BLaER1 (cell line): ENCODE measurements around the gene ZNF507.
"Not testable (repeated sequence)": the region's sequence is repeated elsewhere in the genome, so short reads cannot be mapped to it uniquely, and the experiment has no call there.

Source experiments
- H3K27ac ChIP-seq: shearing (Covaris generic); formaldehyde crosslinking; 2 replicates; pipeline ENCODE4 v1.8.1; 2022
- H3K27me3 ChIP-seq: shearing (Covaris generic); formaldehyde crosslinking; 2 replicates; pipeline ENCODE4 v1.8.1; 2022
- H3K36me3 ChIP-seq: shearing (Covaris generic); formaldehyde crosslinking; 2 replicates; pipeline ENCODE4 v1.8.1; 2022
- H3K4me1 ChIP-seq: shearing (Covaris generic); formaldehyde crosslinking; 2 replicates; pipeline ENCODE4 v1.8.1; 2022
- H3K4me2 ChIP-seq: shearing (Covaris generic); formaldehyde crosslinking; 2 replicates; pipeline ENCODE4 v1.8.1; 2022
- H3K4me3 ChIP-seq: shearing (Covaris generic); formaldehyde crosslinking; 2 replicates; pipeline ENCODE4 v1.8.1; 2022
- H3K9ac ChIP-seq: shearing (Covaris generic); formaldehyde crosslinking; 2 replicates; pipeline ENCODE4 v1.8.1; 2022
- H3K9me3 ChIP-seq: shearing (Covaris generic); formaldehyde crosslinking; 2 replicates; pipeline ENCODE4 v1.8.1; 2022
- H4K20me1 ChIP-seq: shearing (Covaris generic); formaldehyde crosslinking; 2 replicates; pipeline ENCODE4 v1.8.1; 2022
- Cebpa-rat ChIP-seq: shearing (Covaris generic); IDR thresholded peaks from 2 replicates; pipeline ENCODE4 v1.8.1; 2022

The ZNF507 gene

DNA sequence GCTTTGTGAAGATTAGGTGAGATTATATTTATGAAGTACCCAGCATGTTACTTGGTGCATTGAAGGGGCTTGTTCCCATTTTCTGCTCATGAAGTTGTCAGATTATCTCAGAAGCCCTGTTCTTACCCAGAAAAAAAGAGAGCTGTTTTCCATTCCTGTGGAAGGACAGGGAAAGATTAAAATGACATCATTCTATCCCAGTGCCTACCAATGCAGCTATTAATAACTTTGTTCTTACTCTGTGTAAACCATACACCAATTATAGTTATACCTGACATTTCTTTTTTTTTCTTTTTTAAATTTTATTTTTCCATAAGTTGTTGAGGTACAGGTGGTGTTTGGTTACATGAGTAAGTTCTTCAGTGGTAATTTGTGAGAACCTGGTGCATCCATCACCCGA is 18.6 kb downstream of the ZNF507 start:
- no peak overlapping the region for H3K4me3 ChIP-seq
- no peak overlapping the region for H3K4me2 ChIP-seq
- no peaks in the 10 kb centered on the region for H3K9me3 ChIP-seq
- H3K27me3 ChIP-seq, result no peaks in the 10 kb centered on the region
- peaks cover 78% of the 10 kb centered on the region for H4K20me1 ChIP-seq
- TF ChIP-seq Cebpa-rat, result no peak
- no peaks in the 10 kb centered on the region for H3K4me1 ChIP-seq
- H3K36me3 ChIP-seq, result peaks cover 96% of the 10 kb centered on the region
- H3K27ac ChIP-seq, result no peak overlapping the region
- H3K9ac ChIP-seq, result no peak overlapping the region

DNA sequence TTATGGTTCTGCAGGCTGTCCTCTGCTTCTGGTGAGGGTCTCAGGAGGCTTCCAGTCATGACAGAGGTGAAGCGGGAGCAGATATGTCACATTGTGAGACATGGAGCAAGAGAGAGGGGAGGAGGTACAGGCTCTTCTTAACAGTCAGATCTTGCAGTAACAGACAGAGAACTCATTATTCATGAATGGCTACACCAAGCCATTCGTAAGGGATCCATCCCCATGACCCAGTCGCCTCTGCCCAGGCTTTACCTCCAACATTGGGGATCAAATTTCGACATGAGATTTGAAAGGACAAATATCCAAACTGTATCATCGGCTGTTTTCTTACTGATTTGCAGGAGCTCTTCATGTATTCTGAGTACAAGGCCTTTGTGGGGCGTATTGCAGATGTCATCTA is 21.7 kb downstream of the ZNF507 start:
- H3K9me3 ChIP-seq, result no peaks in the 10 kb centered on the region
- peaks cover 96% of the 10 kb centered on the region for H3K36me3 ChIP-seq
- no peak overlapping the region for H3K4me3 ChIP-seq
- H3K4me1 ChIP-seq, result no peaks in the 10 kb centered on the region
- no peak overlapping the region for H3K9ac ChIP-seq
- no peak overlapping the region for H3K27ac ChIP-seq
- TF ChIP-seq Cebpa-rat, result no peak
- H3K27me3 ChIP-seq, result no peaks in the 10 kb centered on the region
- peaks cover 93% of the 10 kb centered on the region for H4K20me1 ChIP-seq
- no peak overlapping the region for H3K4me2 ChIP-seq

DNA sequence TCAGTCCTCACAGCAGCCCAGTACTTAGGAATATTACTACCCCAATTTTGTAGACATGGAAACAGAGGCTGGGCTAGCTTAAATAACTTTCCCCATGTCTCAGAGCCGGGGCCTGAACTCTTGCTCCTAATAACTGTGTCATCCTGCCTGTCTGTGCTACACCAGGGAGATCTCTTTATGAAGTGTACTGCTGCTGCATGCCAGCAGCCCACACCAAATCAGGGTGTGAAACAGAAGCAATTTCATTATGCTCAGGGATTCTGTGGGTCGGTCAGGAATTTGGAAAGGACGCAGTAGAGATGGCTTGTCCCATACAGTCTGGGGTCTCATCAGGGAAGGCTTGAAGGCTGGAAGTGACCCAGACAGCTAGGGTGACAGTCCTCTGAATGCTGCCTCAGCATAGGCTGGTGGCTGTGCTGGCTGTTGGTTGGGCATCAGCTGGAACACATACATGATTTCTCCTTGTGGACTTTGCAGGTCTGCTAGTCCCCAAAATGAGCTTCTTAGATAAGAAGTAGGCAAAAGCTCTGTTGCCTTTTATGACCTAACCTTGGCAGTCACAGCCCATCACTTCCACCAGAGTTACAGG is 22.6 kb downstream of the ZNF507 start:
- Histone ChIP-seq H3K27me3 (no peaks in the 10 kb centered on the region), H3K4me2 (no peak overlapping the region), H3K27ac (no peak overlapping the region), H3K4me1 (no peaks in the 10 kb centered on the region), H3K4me3 (no peak overlapping the region), H3K9ac (no peak overlapping the region), H3K9me3 (no peaks in the 10 kb centered on the region), H3K36me3 (peaks cover 96% of the 10 kb centered on the region), H4K20me1 (peaks cover 90% of the 10 kb centered on the region)
- TF ChIP-seq Cebpa-rat, result no peak

DNA sequence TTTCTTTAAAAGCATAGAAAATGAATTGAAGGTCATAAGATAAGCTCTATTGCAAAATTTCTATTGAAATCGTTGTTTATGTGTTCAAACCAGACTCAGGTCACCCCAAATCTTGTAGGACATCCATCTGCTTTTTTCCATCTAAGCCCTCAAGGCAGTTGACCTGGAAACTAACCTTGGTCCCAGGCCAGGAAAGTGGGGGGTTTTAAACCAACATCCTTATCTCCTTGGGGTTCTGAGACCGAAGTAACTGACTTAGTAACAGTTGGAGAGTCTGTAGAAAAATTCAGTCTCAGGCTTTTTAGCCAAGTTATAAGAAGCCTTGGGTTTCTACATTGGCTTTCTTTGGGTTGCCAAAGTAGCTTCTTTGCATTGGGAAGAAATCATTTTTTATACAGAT is 23.4 kb downstream of the ZNF507 start:
- H3K27me3 ChIP-seq, result no peaks in the 10 kb centered on the region
- no peak overlapping the region for H3K27ac ChIP-seq
- H3K9me3 ChIP-seq, result no peaks in the 10 kb centered on the region
- H3K4me3 ChIP-seq, result no peak overlapping the region
- no peak overlapping the region for H3K9ac ChIP-seq
- H4K20me1 ChIP-seq, result peaks cover 87% of the 10 kb centered on the region
- H3K4me2 ChIP-seq, result no peak overlapping the region
- no peak for TF ChIP-seq Cebpa-rat
- peaks cover 96% of the 10 kb centered on the region for H3K36me3 ChIP-seq
- no peaks in the 10 kb centered on the region for H3K4me1 ChIP-seq

DNA sequence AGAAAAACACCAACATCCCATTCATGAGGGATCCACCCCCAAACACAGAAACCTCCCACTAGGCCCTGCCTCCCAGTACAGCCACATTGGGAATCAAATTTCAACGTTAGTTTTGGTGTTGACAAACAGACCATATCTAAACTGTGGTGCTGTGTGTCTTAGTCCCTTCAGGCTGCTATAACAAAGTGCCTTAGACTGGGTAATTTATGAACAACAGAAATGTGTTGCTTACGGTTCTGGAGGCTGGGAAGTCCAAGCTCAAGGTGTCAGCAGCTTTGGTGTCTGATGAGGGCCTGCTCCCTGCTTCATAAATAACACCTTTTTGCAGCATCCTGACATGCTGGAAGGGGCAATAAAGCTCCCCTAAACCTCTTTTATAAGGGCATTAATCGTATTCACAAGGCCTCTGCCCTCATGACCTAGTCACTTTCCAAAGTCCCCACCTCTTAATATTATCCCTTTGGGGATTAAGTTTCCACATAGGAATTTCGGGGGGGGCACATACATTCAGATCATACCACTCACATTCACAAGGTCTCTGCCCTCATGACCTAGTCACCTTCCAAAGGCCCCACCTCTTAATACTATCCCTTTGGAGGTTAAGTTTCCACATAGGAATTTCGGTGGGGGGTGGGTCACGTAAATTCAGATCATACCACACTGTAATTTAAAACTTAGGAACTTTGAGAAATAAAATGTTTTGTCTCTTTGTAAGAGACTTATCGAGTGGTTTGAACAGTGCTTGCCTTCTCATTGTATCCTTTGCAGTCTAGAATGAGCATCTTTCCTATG is 27.5 kb downstream of the ZNF507 start:
- Histone ChIP-seq H3K9me3 (no peaks in the 10 kb centered on the region; the same call in 1 of the 2 replicates), H3K4me1 (no peaks in the 10 kb centered on the region), H4K20me1 (peaks cover 50% of the 10 kb centered on the region), H3K9ac (no peak overlapping the region), H3K36me3 (peaks cover 92% of the 10 kb centered on the region), H3K4me2 (no peak overlapping the region), H3K27me3 (no peaks in the 10 kb centered on the region), H3K27ac (no peak overlapping the region), H3K4me3 (no peak overlapping the region)
- no peak for TF ChIP-seq Cebpa-rat

DNA sequence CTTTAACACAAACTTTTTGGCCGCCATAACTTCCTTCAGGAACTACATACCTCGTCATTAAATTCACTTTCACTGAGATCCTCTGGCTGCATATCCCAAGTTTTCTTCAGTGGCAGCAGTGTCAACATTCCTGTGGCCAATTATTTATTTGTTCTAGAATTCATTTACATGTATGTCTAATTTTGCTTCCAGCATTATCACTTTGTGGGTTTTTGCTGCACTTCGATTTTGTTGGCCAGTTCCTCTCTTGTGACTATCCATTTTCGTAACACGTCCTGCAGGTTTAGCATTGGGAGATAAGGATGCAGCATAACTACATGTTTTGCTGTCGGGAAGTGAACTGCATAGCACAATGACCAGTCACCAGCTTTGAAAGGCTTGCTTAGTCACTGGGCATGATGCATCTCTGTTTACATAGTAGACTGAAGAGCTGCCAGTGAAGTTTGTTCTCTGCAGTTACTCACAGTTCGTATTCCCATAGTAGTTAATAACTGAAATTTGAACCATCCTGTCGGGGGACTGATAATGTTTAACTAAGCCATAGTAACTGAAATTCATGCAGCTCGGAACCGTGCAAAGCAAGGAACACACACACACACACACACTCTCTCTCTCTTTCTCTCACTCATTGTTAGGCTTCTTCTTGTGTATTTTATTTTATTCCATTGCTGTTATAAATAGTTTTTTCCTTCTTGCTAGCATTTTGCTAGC is 28.3 kb downstream of the ZNF507 start:
- Histone ChIP-seq H3K27me3 (no peaks in the 10 kb centered on the region), H3K4me1 (no peaks in the 10 kb centered on the region), H3K4me2 (no peak overlapping the region), H3K36me3 (peaks cover 91% of the 10 kb centered on the region), H3K9ac (no peak overlapping the region), H3K4me3 (no peak overlapping the region), H3K27ac (no peak overlapping the region), H3K9me3 (no peaks in the 10 kb centered on the region; the same call in 1 of the 2 replicates), H4K20me1 (peaks cover 42% of the 10 kb centered on the region)
- TF ChIP-seq Cebpa-rat, result no peak

DNA sequence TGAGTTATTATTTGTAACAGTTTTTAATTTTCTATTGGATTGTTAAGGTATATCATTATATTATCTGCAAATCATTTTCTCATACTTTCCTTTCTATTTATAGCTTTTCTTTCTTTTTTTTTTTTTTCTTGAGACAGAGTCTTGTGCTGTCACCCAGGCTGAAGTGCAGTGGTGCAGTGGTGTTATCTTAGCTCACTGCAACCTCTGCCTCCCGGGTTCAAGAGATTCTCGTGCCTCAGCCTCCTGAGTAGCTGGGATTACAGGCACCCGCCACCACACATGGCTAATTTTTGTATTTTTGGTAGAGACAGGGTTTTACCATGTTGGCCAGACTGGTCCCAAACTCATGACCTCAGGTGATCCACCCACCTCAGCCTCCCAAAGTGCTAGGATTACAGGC is 29.0 kb downstream of the ZNF507 start:
- not testable (repeated sequence) for H3K4me1 ChIP-seq, H3K9me3 ChIP-seq, H3K9ac ChIP-seq, H3K27me3 ChIP-seq, H3K4me3 ChIP-seq, H3K27ac ChIP-seq, H3K4me2 ChIP-seq
- Histone ChIP-seq H3K36me3 (peaks cover 89% of the 10 kb centered on the region), H4K20me1 (peaks cover 35% of the 10 kb centered on the region)

- not testable (repeated sequence) for H3K4me1 ChIP-seq, H3K27ac ChIP-seq, H3K27me3 ChIP-seq, H3K9me3 ChIP-seq, H3K9ac ChIP-seq, H3K4me3 ChIP-seq, H3K4me2 ChIP-seq
- H4K20me1 ChIP-seq, result peaks cover 11% of the 10 kb centered on the region; the same call in 1 of the 2 replicates
- H3K36me3 ChIP-seq, result peaks cover 86% of the 10 kb centered on the region
These were observed 31.7 kb downstream of the ZNF507 start for GRCh38 chr19:32377088-32377487.

- H3K36me3 ChIP-seq, result peaks cover 81% of the 10 kb centered on the region
- H3K27me3 ChIP-seq, result no peaks in the 10 kb centered on the region
- H4K20me1 ChIP-seq, result no peaks in the 10 kb centered on the region; the same call in 1 of the 2 replicates
- H3K4me1 ChIP-seq, result no peaks in the 10 kb centered on the region
- no peak for TF ChIP-seq Cebpa-rat
- H3K4me2 ChIP-seq, result no peak overlapping the region
- H3K9ac ChIP-seq, result no peak overlapping the region
- no peak overlapping the region for H3K27ac ChIP-seq
- H3K9me3 ChIP-seq, result no peaks in the 10 kb centered on the region; the same call in 1 of the 2 replicates
- no peak overlapping the region for H3K4me3 ChIP-seq
These were observed 34.9 kb downstream of the ZNF507 start for GRCh38 chr19:32380269-32380668.
